Esophagus muscularis mucosa (tissue), 3 donors: ENCODE data around the gene NANOS3.

Source experiments
- CTCF ChIP-seq, 3 experiments: fragments of 200-600 bp in 2 of 3; fragments of 450-650 bp in 1 of 3; sonication (generic) in 2 of 3; IDR thresholded peaks; one replicate each; pipeline ENCODE4 v1.5.1; 2017 to 2019; ENCODE audit warnings: antibody characterized with exemption in 3 of 3, mild to moderate bottlenecking in 2 of 3, moderate library complexity in 1 of 3
- POLR2AphosphoS5 ChIP-seq, 2 donors: sonication (generic); formaldehyde crosslinking; IDR thresholded peaks; one replicate each; pipeline ENCODE4 v1.6.1; 2017; ENCODE audit warnings: antibody characterized with exemption in 2 of 2

- TF ChIP-seq CTCF (IDR thresholded peaks at IDR 0.05) (no peak), POLR2AphosphoS5 (IDR thresholded peaks at IDR 0.05) (no peak)
These were observed 12.8 kb upstream of the NANOS3 start for GRCh38 chr19:13864046-13864666.
